ENCODE results near the gene SORCS1.

GRCh38 chr10:106925191-106925590, 239.3 kb downstream of the SORCS1 start:
- TF ChIP-seq, protein P1, sequence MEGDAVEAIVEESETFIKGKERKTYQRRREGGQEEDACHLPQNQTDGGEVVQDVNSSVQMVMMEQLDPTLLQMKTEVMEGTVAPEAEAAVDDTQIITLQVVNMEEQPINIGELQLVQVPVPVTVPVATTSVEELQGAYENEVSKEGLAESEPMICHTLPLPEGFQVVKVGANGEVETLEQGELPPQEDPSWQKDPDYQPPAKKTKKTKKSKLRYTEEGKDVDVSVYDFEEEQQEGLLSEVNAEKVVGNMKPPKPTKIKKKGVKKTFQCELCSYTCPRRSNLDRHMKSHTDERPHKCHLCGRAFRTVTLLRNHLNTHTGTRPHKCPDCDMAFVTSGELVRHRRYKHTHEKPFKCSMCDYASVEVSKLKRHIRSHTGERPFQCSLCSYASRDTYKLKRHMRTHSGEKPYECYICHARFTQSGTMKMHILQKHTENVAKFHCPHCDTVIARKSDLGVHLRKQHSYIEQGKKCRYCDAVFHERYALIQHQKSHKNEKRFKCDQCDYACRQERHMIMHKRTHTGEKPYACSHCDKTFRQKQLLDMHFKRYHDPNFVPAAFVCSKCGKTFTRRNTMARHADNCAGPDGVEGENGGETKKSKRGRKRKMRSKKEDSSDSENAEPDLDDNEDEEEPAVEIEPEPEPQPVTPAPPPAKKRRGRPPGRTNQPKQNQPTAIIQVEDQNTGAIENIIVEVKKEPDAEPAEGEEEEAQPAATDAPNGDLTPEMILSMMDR (IDR thresholded peaks at IDR 0.05; ENCODE audit: low read depth, low read length), result no peak
- TF ChIP-seq MAX (IDR thresholded peaks at IDR 0.05; ENCODE audit: low read depth, low read length) (no peak), POLR2A (IDR thresholded peaks at IDR 0.05; ENCODE audit: extremely low read depth, insufficient read length) (no peak)

Measured in NB4 (cell line).